K562 (cell line): Measurements from ENCODE around the gene MARCKSL1. TPM values are rescaled to one million over a fixed set of nuclear protein-coding genes. Genes with fewer than 3 reads are reported as not detected.

Source experiments
- ARID3A ChIP-seq: IDR thresholded peaks from 2 replicates; pipeline ENCODE4 v1.6.1; 2012; ENCODE audit warnings: low read depth, low read length, improper control_type of control experiment, borderline replicate concordance
- CREM ChIP-seq: IDR thresholded peaks from 2 replicates; pipeline ENCODE4 v1.6.1; 2014; ENCODE audit warnings: antibody characterized with exemption, low read depth
- ESRRB ChIP-seq: fragments of 250-450 bp; sonication (Bioruptor Pico); IDR thresholded peaks from 2 replicates; pipeline ENCODE4 v1.5.0; 2020; ENCODE audit warnings: mild to moderate bottlenecking, moderate library complexity, borderline replicate concordance
- FOXA3 ChIP-seq, 2 experiments: fragments of 450-650 bp in 1 of 2; sonication (generic) in 1 of 2; formaldehyde crosslinking; IDR thresholded peaks in 1 of 2; conservative IDR thresholded peaks in 1 of 2; 2 replicates each; pipeline versions ENCODE4 v1.4.0 to v1.8.0; 2020 to 2022; ENCODE audit warnings: mild to moderate bottlenecking in 2 of 2, missing genetic modification reagents in 1 of 2
- HMGXB4 ChIP-seq: sonication (generic); formaldehyde crosslinking; IDR thresholded peaks from 2 replicates; pipeline ENCODE4 v1.8.1; 2023; ENCODE audit warnings: mild to moderate bottlenecking, missing genetic modification reagents
- NCOA1 ChIP-seq: fragments of 450-650 bp; IDR thresholded peaks from 2 replicates; pipeline ENCODE4 v1.6.1; 2016; ENCODE audit warnings: low read depth
- NR1H2 ChIP-seq: sonication (generic); formaldehyde crosslinking; IDR thresholded peaks from 2 replicates; pipeline ENCODE4 v1.4.0; 2020; ENCODE audit warnings: mild to moderate bottlenecking, missing genetic modification reagents
- NR3C1 ChIP-seq: sonication (generic); formaldehyde crosslinking; IDR thresholded peaks from 2 replicates; pipeline ENCODE4 v1.8.1; 2022; ENCODE audit warnings: missing genetic modification reagents
- POLR3G ChIP-seq: IDR thresholded peaks from 2 replicates; pipeline ENCODE4 v1.6.1; 2011; ENCODE audit not compliant: insufficient read length, insufficient replicate concordance; ENCODE audit errors: extremely low read depth
- PTRF ChIP-seq: fragments of 450-650 bp; IDR thresholded peaks from 2 replicates; pipeline ENCODE4 v1.6.1; 2016; ENCODE audit warnings: mild to moderate bottlenecking, missing genetic modification characterization, missing compliant biosample characterization
- RAD21 ChIP-seq, 2 experiments: fragments of 250-450 bp in 1 of 2; fragments of 450-650 bp in 1 of 2; sonication (Bioruptor Pico) in 1 of 2; formaldehyde crosslinking in 1 of 2; IDR thresholded peaks in 1 of 2; conservative IDR thresholded peaks in 1 of 2; 2 replicates each; pipeline versions ENCODE4 v1.4.0 to v1.8.0; 2020 to 2022; ENCODE audit warnings: mild to moderate bottlenecking in 2 of 2, moderate library complexity in 1 of 2
- SRSF9 ChIP-seq: fragments of 200-400 bp; formaldehyde crosslinking; IDR thresholded peaks from 2 replicates; pipeline ENCODE4 v1.6.1; 2017; ENCODE audit warnings: low read depth, low read length, borderline replicate concordance
- USF2 ChIP-seq: sonication (generic); formaldehyde crosslinking; IDR thresholded peaks from 2 replicates; pipeline ENCODE4 v1.5.0; 2020; ENCODE audit warnings: missing genetic modification reagents
- ZBTB33 ChIP-seq: sonication (generic); formaldehyde crosslinking; IDR thresholded peaks from 2 replicates; pipeline ENCODE4 v1.8.1; 2023; ENCODE audit warnings: mild to moderate bottlenecking, missing genetic modification reagents
- polyA plus RNA-seq, 8 experiments: library from polyadenylated mRNA; depleted of rRNA in 4 of 8; stranded (reverse) in 5 of 8; unstranded in 3 of 8; fragments of >200 nt; fragmentation: Nextera tagmentation in 2 of 8; fragmentation: Illumina TruSeq in 1 of 8; extraction: Ambion mirVana in 2 of 8; extraction: Trizol in 1 of 8; gene quantifications; 2 replicates each; pipeline versions ENCODE4 v1.2.1 to v1.2.3, GENCODE V29; 2011 to 2014; ENCODE audit warnings: inconsistent platforms in 1 of 8, missing spikeins in 1 of 8
- total RNA-seq, 7 experiments: library from RNA; depleted of rRNA in 6 of 7; stranded (reverse); fragments of >200 nt in 6 of 7; fragmentation: Illumina TruSeq in 2 of 7; extraction: Trizol in 2 of 7; gene quantifications; 2 replicates each; pipeline versions ENCODE4 v1.2.1 to v1.2.3, GENCODE V29; 2011 to 2021; ENCODE audit warnings: low replicate concordance in 1 of 7
- TF ChIP-seq, protein P1 (sequence below), 2 experiments: IDR thresholded peaks; 2 replicates each; pipeline ENCODE4 v1.6.1; 2011; ENCODE audit warnings: borderline replicate concordance in 1 of 2, control low read depth in 1 of 2, low read depth in 1 of 2, low read length in 1 of 2, mild to moderate bottlenecking in 1 of 2, mixed read lengths in 1 of 2, moderate library complexity in 1 of 2; ENCODE audit not compliant: insufficient read depth in 1 of 2, insufficient read length in 1 of 2, poor library complexity in 1 of 2, severe bottlenecking in 1 of 2; ENCODE audit errors: extremely low read depth in 1 of 2

The MARCKSL1 gene
- total and polyA plus RNA-seq, 9 of the 15 experiments (the other 6 are each of a cell fraction or from before 2014, with no cell fraction given) = 14.7 to 325 (median 155) TPM

- TF ChIP-seq ARID3A = no peak
- TF ChIP-seq ESRRB = no peak
- peak; percentile 35 for TF ChIP-seq ZBTB33 (CRISPR knock-in tag)
- peak; percentile 84 for TF ChIP-seq CREM
- no peak for TF ChIP-seq FOXA3 (CRISPR knock-in tag; conservative IDR thresholded peaks at IDR 0.05 in 1 of 2, IDR thresholded peaks at IDR 0.05 in 1 of 2)
- TF ChIP-seq USF2 = peak; percentile 73
- TF ChIP-seq NR3C1 (CRISPR knock-in tag) = no peak; the same call in 1 of the 2 replicates
- no peak for TF ChIP-seq NCOA1
- TF ChIP-seq NR1H2 (CRISPR knock-in tag) = peak; percentile 61; the same call in 1 of the 2 replicates
- TF ChIP-seq, protein P1, sequence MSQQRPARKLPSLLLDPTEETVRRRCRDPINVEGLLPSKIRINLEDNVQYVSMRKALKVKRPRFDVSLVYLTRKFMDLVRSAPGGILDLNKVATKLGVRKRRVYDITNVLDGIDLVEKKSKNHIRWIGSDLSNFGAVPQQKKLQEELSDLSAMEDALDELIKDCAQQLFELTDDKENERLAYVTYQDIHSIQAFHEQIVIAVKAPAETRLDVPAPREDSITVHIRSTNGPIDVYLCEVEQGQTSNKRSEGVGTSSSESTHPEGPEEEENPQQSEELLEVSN (IDR thresholded peaks at IDR 0.05; ENCODE audit: borderline replicate concordance in 1 of 2, extremely low read depth in 1 of 2, insufficient read depth in 1 of 2, insufficient read length in 1 of 2, low read depth in 1 of 2, low read length in 1 of 2, poor library complexity in 1 of 2, severe bottlenecking in 1 of 2) = peak; percentile 46 to 88
- TF ChIP-seq HMGXB4 = 0 out of 2 replicates have a peak, but pooled peaks have one; percentile 23
- TF ChIP-seq SRSF9 = no peak
- TF ChIP-seq RAD21 (CRISPR knock-in tag; conservative IDR thresholded peaks at IDR 0.05 in 1 of 2, IDR thresholded peaks at IDR 0.05 in 1 of 2) = no peak
- no peak for TF ChIP-seq PTRF (tag)
- no peak for TF ChIP-seq POLR3G
These were observed 15.6 kb upstream of the MARCKSL1 start (continued) for GRCh38 chr1:32351399-32352238.
